Measurements from ENCODE around the gene BANP.
"Not testable (repeated sequence)": the region's sequence is repeated elsewhere in the genome, so short reads cannot be mapped to it uniquely, and the experiment has no call there.

Gene BANP

DNA sequence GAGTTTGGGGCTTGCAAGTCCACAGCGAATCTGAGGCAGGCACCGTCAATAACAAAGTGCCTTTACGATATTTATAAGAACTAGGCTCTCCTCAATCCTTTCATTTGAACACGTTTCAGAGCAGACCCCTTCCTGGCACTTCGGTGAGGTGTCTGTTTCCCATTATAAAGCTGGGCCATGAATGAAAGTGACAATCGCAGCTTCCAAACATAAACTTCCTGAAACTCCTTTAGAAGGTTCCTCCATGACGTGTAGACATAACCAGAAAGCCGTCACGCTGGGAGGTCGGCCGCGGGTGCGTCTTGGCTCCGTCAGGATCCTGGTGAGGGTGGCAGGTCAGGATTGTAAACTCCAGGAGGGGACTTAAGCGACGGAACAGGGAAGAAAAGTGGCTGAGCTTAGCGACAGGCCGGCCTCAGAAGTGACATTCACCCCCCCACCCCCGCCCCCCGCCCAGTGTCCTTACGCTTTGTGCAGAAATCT is 150.4 kb downstream of the BANP start:
- not testable (repeated sequence) for DNase-seq (ENCODE audit: low read depth)

DNA sequence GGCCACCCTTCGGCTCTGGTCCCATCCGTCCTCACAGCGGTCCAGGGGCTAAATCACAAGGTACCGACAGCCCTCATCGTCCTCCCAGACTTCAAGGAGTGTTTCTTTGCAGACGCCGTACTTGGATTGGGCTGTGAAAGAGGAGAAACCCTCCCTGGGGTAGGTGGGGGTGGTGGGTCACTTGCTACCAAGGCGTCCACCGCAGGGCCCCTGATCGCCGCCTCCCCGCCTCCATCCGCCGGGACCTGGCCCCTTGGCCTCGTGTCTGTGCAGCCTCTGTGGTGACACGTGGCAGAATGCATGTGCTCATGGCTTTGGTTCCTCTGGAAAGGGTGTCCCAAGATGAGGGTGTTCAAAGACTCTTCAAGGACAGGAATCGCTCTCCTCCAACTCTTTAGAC is 151.4 kb downstream of the BANP start:
- no peak for DNase-seq (ENCODE audit: low read depth)

DNA sequence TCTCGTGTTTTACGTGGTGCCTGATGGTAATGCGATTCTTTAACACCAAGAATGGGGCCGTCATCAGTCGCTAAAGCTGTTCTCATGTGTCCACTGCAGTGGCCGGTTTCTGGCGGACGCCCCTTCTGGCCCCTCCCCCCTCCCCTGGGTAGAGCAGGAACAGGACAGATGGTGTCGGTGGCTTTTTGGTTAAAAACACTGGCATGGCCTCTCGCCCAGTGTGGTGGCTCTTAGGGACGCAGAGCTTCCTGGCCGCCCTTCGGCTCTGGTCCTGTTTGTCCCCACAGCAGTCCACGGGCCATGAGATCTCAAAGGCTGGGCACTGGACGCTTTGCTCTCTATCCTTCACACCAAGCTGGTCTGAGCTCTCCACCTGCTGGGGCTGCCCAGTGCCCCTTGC is 151.8 kb downstream of the BANP start:
- DNase-seq (ENCODE audit: low read depth) = no peak

- DNase-seq (ENCODE audit: low read depth) = no peak
Observed at GRCh38 chr16:88103581-88104188, 152.5 kb downstream of the BANP start.

DNA sequence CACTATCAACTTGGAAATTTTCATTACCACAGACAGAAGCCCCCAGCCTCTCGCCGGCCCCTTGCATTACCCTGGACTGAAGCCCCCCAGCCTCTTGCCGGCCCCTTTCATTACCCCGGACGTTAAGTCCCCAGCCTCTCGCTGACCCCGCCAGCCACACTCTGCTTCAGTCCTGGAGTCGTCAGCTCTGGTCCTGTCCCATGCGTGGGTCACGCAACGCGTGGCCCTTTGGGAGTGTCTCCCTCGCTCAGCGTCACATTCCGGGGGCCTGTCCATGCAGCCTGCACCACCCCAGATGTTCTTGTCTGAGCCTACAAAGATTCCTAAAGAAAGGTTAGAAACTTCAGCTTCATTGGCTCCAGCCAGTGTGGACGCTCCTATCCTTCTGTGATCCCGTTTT is 153.1 kb downstream of the BANP start:
- not testable (repeated sequence) for DNase-seq (ENCODE audit: low read depth)

- not testable (repeated sequence) for DNase-seq (ENCODE audit: low read depth)
Observed at GRCh38 chr16:88105574-88106140, 154.4 kb downstream of the BANP start.

DNA sequence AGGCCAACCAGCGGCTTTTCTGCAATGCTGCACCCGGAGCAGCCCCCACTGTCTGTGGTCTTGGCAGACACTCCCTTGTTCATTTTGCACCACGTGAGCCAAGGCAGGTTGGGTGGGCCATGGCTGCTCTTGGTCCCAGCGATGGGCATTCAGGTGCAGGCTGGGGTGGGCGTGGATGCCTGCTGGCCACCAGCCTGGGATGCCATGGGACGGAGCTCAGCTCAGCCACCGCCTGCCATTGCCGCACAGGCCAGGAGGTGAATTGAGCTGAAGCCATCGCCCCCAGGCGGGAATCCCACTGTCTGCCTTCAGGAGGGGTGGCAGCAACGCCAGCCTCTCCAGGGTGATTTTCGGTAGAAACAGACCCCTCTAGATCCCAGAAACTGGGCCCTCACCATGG is 155.3 kb downstream of the BANP start:
- DNase-seq (ENCODE audit: low read depth) = not testable (repeated sequence)

DNA sequence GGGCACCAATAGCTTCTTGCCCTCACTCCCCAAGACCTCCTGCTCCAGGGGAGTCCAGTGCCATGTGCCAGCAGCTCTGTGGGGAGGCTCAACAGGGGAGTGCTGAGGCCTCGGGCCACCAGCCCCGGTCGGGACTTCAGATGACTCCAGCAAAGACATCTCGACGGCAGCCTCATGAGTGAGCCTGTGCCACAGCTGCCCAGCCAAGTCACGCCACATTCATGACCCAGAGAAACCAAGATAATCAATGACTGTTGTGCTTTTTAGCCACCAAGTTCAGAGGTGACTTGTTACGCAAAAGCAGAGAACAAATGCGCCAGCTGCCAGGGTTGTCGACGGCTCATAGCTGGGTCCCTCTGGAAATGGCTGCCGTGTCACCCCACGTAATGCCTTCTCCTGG is 157.5 kb downstream of the BANP start:
- DNase-seq (ENCODE audit: low read depth) = no peak

DNA sequence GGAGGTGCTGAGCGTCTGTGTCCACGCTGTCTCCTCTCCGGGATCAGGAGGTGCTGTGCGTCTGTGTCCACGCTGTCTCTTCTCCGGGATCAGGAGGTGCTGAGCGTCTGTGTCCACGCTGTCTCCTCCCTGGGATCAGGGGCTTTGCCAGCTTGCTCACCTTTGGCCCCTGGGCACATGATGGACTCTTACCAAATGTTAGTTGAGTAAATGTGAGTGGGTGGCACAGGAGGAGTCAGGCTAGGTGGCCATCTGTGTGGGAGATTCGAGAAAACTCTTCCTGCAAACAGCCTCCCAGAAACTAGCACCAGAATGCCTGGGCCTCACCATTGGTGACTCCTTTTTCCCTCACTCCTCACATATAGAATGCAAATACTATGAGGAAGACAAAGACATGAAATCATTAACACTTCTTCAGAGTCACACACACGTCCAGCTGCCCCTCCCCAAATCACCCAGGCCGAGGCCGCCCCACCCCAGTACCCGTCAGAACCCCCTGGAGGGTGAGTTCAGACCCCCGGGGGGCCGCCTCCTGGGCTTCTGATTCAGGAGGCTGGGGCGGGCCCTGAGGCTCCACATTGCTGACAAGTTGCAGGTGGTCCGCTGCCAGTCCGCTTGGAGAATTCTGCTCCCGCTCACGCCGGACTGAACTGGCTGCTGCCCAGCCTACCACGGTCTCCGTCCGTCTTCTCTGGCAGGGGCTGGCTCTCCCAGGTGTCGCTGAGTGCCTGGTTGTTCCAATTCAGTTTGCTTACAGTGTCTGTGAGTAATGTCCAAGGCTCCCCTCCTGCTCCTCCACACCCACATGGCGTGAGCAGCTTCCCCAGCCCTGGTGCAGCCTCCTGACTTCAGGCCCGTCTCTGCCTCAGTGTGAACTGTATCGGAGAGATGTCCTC is 158.7 kb downstream of the BANP start:
- not testable (repeated sequence) for DNase-seq (ENCODE audit: low read depth)

GRCh38 chr16:88110875-88111494 is 159.8 kb downstream of the BANP start:
- not testable (repeated sequence) for DNase-seq (ENCODE audit: low read depth)

DNA sequence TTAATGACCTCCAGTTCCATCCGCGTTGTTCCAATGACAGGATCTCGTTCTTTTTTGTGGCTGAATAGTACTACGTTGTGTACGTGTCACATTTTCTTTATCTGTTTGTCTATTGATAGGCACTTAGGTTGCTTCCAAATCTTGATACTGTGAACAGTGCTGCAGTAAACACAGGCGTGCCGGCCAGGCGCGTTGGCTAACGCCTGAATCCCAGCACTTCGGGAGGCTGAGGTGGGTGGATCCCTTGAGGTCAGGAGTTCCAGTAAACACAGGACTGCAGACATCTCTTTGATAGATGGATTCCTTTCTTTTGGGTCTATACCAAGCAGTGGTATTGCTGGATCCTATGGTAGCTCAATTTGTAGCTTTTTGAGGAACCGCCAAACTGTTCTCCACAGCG is 160.7 kb downstream of the BANP start:
- not testable (repeated sequence) for DNase-seq (ENCODE audit: low read depth)

DNA sequence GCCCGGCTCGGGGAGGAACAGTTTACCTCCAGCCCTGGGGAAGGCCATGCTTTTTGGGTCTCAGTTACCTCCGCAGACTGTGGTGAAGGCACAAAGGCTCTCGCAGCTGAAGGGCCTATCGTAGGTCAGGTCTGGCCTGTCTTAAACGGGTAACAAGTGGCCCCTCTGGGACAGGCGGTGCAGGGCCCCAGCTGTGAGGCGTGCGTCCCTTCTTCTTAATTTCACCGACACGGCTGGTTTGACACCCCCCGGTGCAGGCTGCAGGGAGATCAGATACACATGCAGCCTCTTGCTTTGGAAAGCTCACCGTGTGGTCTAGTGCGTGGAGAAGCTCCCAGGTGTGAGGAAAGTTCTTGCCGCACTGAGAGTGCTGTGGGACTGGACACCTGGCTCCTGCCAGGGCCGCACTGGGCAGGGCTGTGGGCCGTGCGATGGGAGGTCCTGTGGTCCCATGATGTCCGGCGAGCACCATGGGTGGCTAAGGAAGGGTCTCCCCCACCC is 162.4 kb downstream of the BANP start:
- no peak for DNase-seq (ENCODE audit: low read depth)

- not testable (repeated sequence) for DNase-seq (ENCODE audit: low read depth)
Observed at GRCh38 chr16:88114541-88115228, 163.5 kb downstream of the BANP start.

DNA sequence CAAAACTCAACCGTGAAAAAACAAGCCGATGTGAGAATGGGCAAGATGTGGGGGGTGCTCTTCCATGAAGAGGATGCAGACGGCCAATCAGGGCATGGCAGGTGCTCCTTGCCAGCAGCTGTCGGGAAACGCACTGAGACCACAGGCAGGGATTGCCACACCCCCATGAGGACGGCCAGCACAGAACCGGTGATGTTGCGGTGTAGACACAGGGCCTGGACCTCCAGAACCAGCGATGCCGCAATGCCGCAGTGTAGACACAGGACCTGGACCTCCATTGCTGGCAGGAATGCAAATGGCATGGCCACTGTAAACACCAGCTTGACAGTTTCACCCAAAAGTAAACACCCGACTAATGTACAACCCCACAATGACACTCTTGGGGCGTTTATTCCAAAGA is 164.9 kb downstream of the BANP start:
- DNase-seq (ENCODE audit: low read depth) = no peak

DNA sequence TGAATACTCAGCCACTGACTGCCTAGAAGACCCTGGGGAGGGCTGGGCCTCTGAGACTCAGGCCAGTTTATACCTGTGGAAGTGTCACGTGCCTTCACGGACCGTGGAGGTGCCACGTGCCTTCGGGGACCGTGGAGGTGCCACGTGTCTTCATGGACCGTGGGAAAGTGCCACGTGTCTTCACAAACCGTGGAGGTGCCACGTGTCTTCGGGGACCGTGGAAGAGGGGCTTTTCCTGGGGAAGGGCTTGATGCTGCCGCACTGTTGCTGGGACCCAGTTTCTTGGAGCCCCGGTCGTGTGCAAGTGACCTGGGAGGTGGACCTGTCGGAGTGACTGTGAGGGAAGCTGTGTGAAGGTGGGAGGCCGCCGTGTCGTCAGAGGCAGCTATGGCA is 166.2 kb downstream of the BANP start:
- no peak for DNase-seq (ENCODE audit: low read depth)

- no peak for DNase-seq (ENCODE audit: low read depth)
Observed at GRCh38 chr16:88118376-88118775, 167.1 kb downstream of the BANP start.

DNA sequence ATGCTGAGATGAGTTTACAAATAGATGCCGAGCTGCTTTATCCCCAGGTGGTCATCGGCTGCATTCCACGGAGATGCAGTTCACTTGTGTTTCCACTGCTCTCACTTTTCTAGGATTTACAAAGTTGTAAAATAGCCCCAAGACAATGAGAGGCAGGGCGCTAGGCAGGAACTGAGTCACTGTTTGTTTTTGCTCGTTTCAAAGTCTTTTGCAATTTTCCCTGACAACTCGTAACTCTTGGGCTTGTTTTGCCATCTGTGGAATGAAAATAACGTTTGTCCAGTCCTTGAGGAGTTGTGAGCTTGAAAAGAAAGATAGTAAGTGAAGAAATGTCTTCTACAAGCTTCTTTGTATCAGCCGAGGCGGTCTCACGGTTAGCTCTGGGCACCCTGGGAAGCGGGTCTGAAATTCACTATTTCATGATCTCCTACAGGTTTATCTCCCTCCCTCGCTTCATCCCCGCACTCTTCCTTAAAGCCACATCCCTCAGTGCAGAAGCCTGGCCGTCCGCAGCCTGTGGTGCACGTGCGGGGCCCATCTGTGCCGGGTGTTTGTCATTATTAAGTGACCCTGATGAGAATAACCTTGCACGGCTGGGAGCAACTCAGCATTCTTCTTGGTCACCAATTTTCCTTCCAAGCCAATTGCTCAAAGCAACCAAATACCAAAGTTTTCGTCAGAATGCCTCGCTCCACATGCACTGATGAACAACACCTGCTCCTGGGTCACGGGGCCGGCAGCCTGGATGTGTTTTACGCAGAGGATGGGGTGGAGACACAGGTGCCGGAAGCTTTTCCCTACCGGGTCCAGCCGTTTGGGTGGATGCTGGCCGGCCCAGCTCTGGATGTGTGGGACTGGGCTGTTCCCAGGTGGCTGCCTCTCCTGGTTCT is 167.9 kb downstream of the BANP start:
- peak; percentile 94 for DNase-seq (ENCODE audit: low read depth)

- DNase-seq (ENCODE audit: low read depth) = not testable (repeated sequence)
Observed at GRCh38 chr16:88119881-88120751, 168.9 kb downstream of the BANP start.

- no peak for DNase-seq (ENCODE audit: low read depth)
Observed at GRCh38 chr16:88120812-88121211, 169.6 kb downstream of the BANP start.

GRCh38 chr16:88121391-88121790 is 170.2 kb downstream of the BANP start:
- not testable (repeated sequence) for DNase-seq (ENCODE audit: low read depth)

All from fibroblast of gingiva (primary cell).